GM23248 (cell line): ENCODE data around the gene ZNF441.

Experiments
- EZH2 ChIP-seq: fragments of 200-600 bp; sonication (generic); IDR thresholded peaks from 2 replicates; pipeline ENCODE4 v1.6.1; 2018; ENCODE audit warnings: antibody characterized with exemption, mild to moderate bottlenecking; ENCODE audit not compliant: insufficient read depth, poor library complexity, severe bottlenecking
- EZH2phosphoT487 ChIP-seq: fragments of 200-600 bp; sonication (generic); IDR thresholded peaks from 2 replicates; pipeline ENCODE4 v1.6.1; 2018; ENCODE audit warnings: antibody characterized with exemption, moderate library complexity, mild to moderate bottlenecking, low read depth; ENCODE audit not compliant: insufficient read depth

DNA sequence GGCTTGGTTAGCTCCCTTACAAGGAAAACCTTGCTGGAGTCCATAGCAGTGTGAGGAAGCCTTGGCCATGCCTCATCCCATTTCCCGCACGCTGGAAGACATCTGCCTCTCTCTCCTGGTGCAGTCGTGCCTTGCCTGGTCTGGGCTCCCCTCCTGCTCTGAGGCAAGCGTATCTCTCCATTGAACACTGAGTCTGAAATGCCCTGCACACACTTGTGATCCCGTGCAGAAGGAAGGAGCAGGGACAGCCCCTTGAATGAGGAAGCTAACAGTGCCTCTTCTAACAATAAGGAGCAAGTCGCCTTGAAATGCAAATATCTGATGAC lies 46.9 kb downstream of the ZNF441 start:
- TF ChIP-seq EZH2phosphoT487 (no peak), EZH2 (no peak)
